Tibial artery (tissue), 4 donors: Measurements from ENCODE around the gene CSPG4.
"Not testable (repeated sequence)": the region's sequence is repeated elsewhere in the genome, so short reads cannot be mapped to it uniquely, and the experiment has no call there.

Experiments used
- DNase-seq, 2 donors: peaks; one replicate each; pipeline ENCODE4 v3.0.0-alpha.2; 2019
- H3K27ac ChIP-seq, 2 donors: fragments of 200-600 bp; sonication (generic) in 1 of 2; 1 replicate in 1 of 2; 2 replicates in 1 of 2; pipeline ENCODE4 v1.5.1; 2018 to 2019; ENCODE audit warnings: mild to moderate bottlenecking in 1 of 2
- H3K27me3 ChIP-seq, 2 donors: fragments of 200-600 bp; sonication (generic) in 1 of 2; one replicate each; pipeline versions ENCODE4 v1.5.1 to v1.6.0; 2016 to 2019
- H3K36me3 ChIP-seq, 3 donors: fragments of 200-600 bp; sonication (generic) in 2 of 3; one replicate each; pipeline ENCODE4 v1.5.1; 2016 to 2019; ENCODE audit warnings: mild to moderate bottlenecking in 2 of 3
- H3K4me1 ChIP-seq, 4 donors: fragments of 200-600 bp; sonication (generic) in 2 of 4; 1 replicate in 3 of 4; 2 replicates in 1 of 4; pipeline ENCODE4 v1.5.1; 2016 to 2019
- H3K4me3 ChIP-seq, 2 donors: fragments of 200-600 bp; sonication (generic) in 1 of 2; 1 replicate in 1 of 2; 2 replicates in 1 of 2; pipeline ENCODE4 v1.5.1; 2018 to 2019; ENCODE audit warnings: mild to moderate bottlenecking in 2 of 2
- H3K9me3 ChIP-seq, 3 donors: fragments of 200-600 bp; sonication (generic) in 1 of 3; one replicate each; pipeline ENCODE4 v1.5.1; 2016 to 2019
- CTCF ChIP-seq, 2 experiments: fragments of 200-600 bp in 1 of 2; fragments of 450-650 bp in 1 of 2; IDR thresholded peaks; one replicate each; pipeline ENCODE4 v1.5.1; 2017 to 2019; ENCODE audit warnings: antibody characterized with exemption in 2 of 2, mild to moderate bottlenecking in 1 of 2, moderate library complexity in 1 of 2
- intact Hi-C: fragments of 100-400 bp; cut with DNase I; formaldehyde crosslinking; loops from one replicate; pipeline ENCODE4 v1.15.0; 2023; ENCODE audit warnings: low total_unique reads

Gene CSPG4

GRCh38 chr15:75750261-75751050, 37.8 kb upstream of the CSPG4 start:
- Histone ChIP-seq H3K27ac (no peak overlapping the region), H3K27me3 (no peaks in the 10 kb centered on the region), H3K9me3 (no peaks in the 10 kb centered on the region), H3K36me3 (no peaks in the 10 kb centered on the region), H3K4me1 (no peaks in the 10 kb centered on the region), H3K4me3 (no peak overlapping the region)
- no peak for TF ChIP-seq CTCF (IDR thresholded peaks at IDR 0.05)
- DNase-seq = peak in 1 of 2 donors; percentile 50
- intact Hi-C loops = no loop called here

- no peak for TF ChIP-seq CTCF (IDR thresholded peaks at IDR 0.05)
- DNase-seq = peak in 1 of 2 donors; percentile 43
- no peaks in the 10 kb centered on the region for H3K4me1 ChIP-seq
- H3K9me3 ChIP-seq = no peaks in the 10 kb centered on the region
- no peaks in the 10 kb centered on the region for H3K27me3 ChIP-seq
- H3K27ac ChIP-seq = no peak overlapping the region
- no peaks in the 10 kb centered on the region for H3K36me3 ChIP-seq
- H3K4me3 ChIP-seq = no peak overlapping the region
- intact Hi-C loops = no loop called here
Observed at GRCh38 chr15:75749820-75750219, 37.2 kb upstream of the CSPG4 start.

- H3K9me3 ChIP-seq, H3K27ac ChIP-seq, DNase-seq, H3K27me3 ChIP-seq, intact Hi-C loops, H3K4me3 ChIP-seq, H3K36me3 ChIP-seq, H3K4me1 ChIP-seq: not testable (repeated sequence)
Observed at GRCh38 chr15:75748882-75749281, 36.2 kb upstream of the CSPG4 start.

- H3K9me3 ChIP-seq, H3K27ac ChIP-seq, DNase-seq, H3K27me3 ChIP-seq, H3K4me3 ChIP-seq, H3K36me3 ChIP-seq, H3K4me1 ChIP-seq, intact Hi-C loops: not testable (repeated sequence)
Observed at GRCh38 chr15:75747121-75747520, 34.5 kb upstream of the CSPG4 start.

GRCh38 chr15:75745305-75745704, 32.7 kb upstream of the CSPG4 start:
- Histone ChIP-seq H3K4me3 (no peak overlapping the region), H3K27me3 (no peaks in the 10 kb centered on the region), H3K27ac (no peak overlapping the region), H3K36me3 (no peaks in the 10 kb centered on the region), H3K9me3 (no peaks in the 10 kb centered on the region), H3K4me1 (no peaks in the 10 kb centered on the region)
- no peak for DNase-seq
- intact Hi-C loops = no loop called here
- TF ChIP-seq CTCF (IDR thresholded peaks at IDR 0.05) = no peak

GRCh38 chr15:75742346-75742745, 29.7 kb upstream of the CSPG4 start:
- H3K27ac ChIP-seq, intact Hi-C loops, H3K36me3 ChIP-seq, H3K9me3 ChIP-seq, H3K4me3 ChIP-seq, H3K27me3 ChIP-seq: not testable (repeated sequence)
- DNase-seq = peak; percentile 2 to 45
- peaks cover 0 to 18% (median 10%) of the 10 kb centered on the region in 4 donors for H3K4me1 ChIP-seq

- Histone ChIP-seq H3K4me1 (peaks cover 0 to 22% (median 12%) of the 10 kb centered on the region in 4 donors), H3K9me3 (no peaks in the 10 kb centered on the region), H3K27ac (no peak overlapping the region), H3K4me3 (no peak overlapping the region), H3K27me3 (no peaks in the 10 kb centered on the region), H3K36me3 (no peaks in the 10 kb centered on the region)
- intact Hi-C loops = no loop called here
- no peak for TF ChIP-seq CTCF (IDR thresholded peaks at IDR 0.05)
- DNase-seq = peak; percentile 16 to 51
Observed at GRCh38 chr15:75739791-75740190, 27.1 kb upstream of the CSPG4 start.
